AG04449 (cell line): ENCODE results near the gene MYO18A.
"Not testable (repeated sequence)": the region's sequence is repeated elsewhere in the genome, so short reads cannot be mapped to it uniquely, and the experiment has no call there.

Experiments
- CTCF ChIA-PET: fragments of 350-600 bp; formaldehyde crosslinking; extraction: SDS; loops from one replicate; lab custom pipeline; 2021; ENCODE audit warnings: antibody characterized with exemption; lab: Yijun Ruan, JAX
- POLR2A ChIA-PET: fragments of 400-600, 350-600 bp; formaldehyde crosslinking; extraction: SDS; loops from one replicate; lab custom pipeline; 2020; ENCODE audit warnings: antibody characterized with exemption, inconsistent platforms; lab: Yijun Ruan, JAX
- DNase-seq: peaks from one replicate; pipeline ENCODE4 v3.0.0-alpha.2; 2010; ENCODE audit warnings: low read depth, low spot score
- H3K4me3 ChIP-seq: 2 replicates; pipeline ENCODE4 v1.5.1; 2011; ENCODE audit warnings: low read depth, mild to moderate bottlenecking, control low read depth, low read length
- CTCF ChIP-seq: IDR thresholded peaks from one replicate; pipeline ENCODE4 v1.5.1; 2011; ENCODE audit warnings: mild to moderate bottlenecking, moderate library complexity, low read length, control low read depth, inconsistent platforms; ENCODE audit not compliant: insufficient read depth; ENCODE audit errors: missing control alignments

Gene MYO18A

GRCh38 chr17:29091606-29092289 lies 88.5 kb downstream of the MYO18A start:
- TF ChIP-seq CTCF, result no peak
- ChIA-PET POLR2A (no interaction called here), CTCF (interaction anchor here (0.8 to 7.0 kb wide), 4 partner anchors 9 to 138 kb away, joined by 3 to 56 read pairs (median 4); no protein-coding TSS in a partner anchor)
- no peak overlapping the region for H3K4me3 ChIP-seq
- DNase-seq, result no peak

- POLR2A ChIA-PET, result no interaction called here
- TF ChIP-seq CTCF, result no peak
- H3K4me3 ChIP-seq, result no peak overlapping the region
- DNase-seq, result no peak
- CTCF ChIA-PET, result interaction anchor here (0.7 to 7.0 kb wide), 6 partner anchors 8 to 138 kb away, joined by 3 to 56 read pairs (median 4); no protein-coding TSS in a partner anchor
These were observed 89.2 kb downstream of the MYO18A start for GRCh38 chr17:29090750-29091605.

DNA sequence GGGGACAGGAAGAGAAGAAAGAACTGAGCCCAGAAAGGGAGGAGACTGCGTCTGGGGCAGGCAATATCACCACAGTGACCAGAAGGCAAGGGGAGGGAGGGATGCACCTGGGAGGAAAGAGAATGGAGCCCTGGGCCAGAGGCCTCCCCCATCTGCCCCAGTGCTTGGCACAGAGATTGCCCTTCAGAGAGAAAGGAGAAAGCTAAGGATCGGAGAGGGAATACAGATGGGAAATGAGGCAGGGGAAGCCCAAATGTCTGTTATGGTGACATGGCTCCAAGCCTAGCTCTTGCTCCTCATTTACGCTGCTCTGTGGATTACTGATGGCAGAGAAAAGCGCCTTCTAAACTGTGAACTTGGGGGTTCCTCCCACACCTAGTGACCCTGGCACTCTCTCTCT lies 90.1 kb downstream of the MYO18A start:
- no peak overlapping the region for H3K4me3 ChIP-seq
- DNase-seq, result no peak
- POLR2A ChIA-PET, result no interaction called here
- CTCF ChIA-PET, result interaction anchor here (0.7 to 7.0 kb wide), 4 partner anchors 11 to 137 kb away, joined by 3 to 56 read pairs (median 6); no protein-coding TSS in a partner anchor
- TF ChIP-seq CTCF, result no peak

- ChIA-PET POLR2A (no interaction called here), CTCF (interaction anchor here (1.6 to 7.0 kb wide), 3 partner anchors 11 to 136 kb away, joined by 5 to 56 read pairs (median 6); no protein-coding TSS in a partner anchor)
- H3K4me3 ChIP-seq, result no peak overlapping the region
- no peak for DNase-seq
- no peak for TF ChIP-seq CTCF
These were observed 90.6 kb downstream of the MYO18A start for GRCh38 chr17:29089601-29090044.

DNA sequence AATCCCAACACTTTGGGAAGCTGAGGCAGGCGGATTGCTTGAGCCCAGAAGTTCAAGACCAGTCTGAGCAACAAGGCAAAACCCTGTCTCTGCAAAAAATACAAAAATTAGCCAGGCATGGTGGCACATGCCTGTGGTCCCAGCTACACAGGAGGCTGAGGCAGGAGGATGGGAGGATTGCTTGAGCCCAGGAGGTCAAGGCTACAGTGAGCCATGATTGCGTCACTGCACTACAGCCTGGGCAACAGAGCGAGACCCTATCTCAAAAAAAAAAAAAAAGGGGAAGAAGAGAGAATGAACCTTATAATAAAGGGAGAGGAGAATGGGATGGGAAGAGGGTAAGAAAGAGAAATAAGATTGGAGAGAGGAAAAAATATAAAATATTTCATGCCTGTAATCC lies 91.4 kb downstream of the MYO18A start:
- CTCF ChIA-PET, result interaction anchor here (1.0 to 1.1 kb wide), 2 partner anchors 31 to 123 kb away, joined by 3 read pairs; no protein-coding TSS in a partner anchor
- H3K4me3 ChIP-seq, DNase-seq, POLR2A ChIA-PET: not testable (repeated sequence)

DNA sequence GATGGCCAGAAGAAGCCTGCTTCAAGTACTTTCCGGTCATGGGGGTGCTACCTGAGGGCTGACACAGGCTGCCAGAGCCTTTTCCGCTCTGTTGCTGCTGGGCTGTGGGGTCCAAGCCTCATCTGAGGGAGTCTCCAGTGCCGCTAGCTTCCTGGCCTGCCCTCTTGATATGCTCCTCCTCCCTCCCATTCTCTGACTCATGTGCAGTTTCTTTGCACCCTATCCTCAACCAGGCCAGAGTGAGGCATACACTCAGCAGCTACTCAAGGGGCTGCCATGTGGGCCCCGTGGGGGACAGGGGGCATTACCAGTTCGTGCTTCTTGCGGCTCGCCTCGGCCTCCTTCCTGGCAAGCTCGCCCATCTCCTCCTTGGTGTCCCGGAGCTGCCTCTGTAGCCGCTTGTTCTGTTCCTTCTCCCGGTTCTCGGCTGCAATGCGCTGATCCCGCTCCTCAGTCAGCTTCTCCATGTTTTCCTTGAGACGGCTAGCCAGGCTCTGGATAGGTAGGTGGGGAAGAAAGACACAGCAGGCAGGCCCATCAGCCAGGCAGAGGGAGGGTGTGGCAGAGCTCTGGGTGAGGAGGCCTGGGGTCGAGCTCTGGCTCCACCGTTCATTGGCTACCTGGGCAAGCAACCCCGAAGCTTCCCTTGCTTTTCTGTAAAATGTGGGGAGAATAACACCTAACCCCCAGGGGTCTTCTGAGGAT lies 93.4 kb downstream of the MYO18A start:
- ChIA-PET CTCF (interaction anchor here (0.8 to 3.3 kb wide), 7 partner anchors 14 to 133 kb away, joined by 3 to 15 read pairs (median 4); no protein-coding TSS in a partner anchor), POLR2A (no interaction called here)
- H3K4me3 ChIP-seq, result no peak overlapping the region
- DNase-seq, result no peak
- TF ChIP-seq CTCF, result no peak
